Adrenal gland (tissue), 5 donors: ENCODE results near the gene MED13.

Experiments used
- CTCF ChIP-seq, 6 experiments: fragments of 450-650 bp in 4 of 6; fragments of 200-600 bp in 2 of 6; sonication (generic) in 1 of 6; IDR thresholded peaks; 1 replicate in 5 of 6; 2 replicates in 1 of 6; pipeline versions ENCODE4 v1.5.1 to v1.8.0; 2016 to 2021; ENCODE audit warnings: antibody characterized with exemption in 6 of 6, mild to moderate bottlenecking in 2 of 6, moderate library complexity in 1 of 6
- POLR2A ChIP-seq, 2 donors: fragments of 450-650 bp; IDR thresholded peaks; one replicate each; pipeline ENCODE4 v1.6.1; 2017; ENCODE audit warnings: antibody characterized with exemption in 2 of 2, mild to moderate bottlenecking in 2 of 2, moderate library complexity in 1 of 2
- donor health status: DM: no; HTN: no; CAD: no.

- TF ChIP-seq CTCF (IDR thresholded peaks at IDR 0.05) (no peak), POLR2A (IDR thresholded peaks at IDR 0.05) (no peak)
Measured at GRCh38 chr17:61904094-61904710, 160.9 kb downstream of the MED13 start.
